Transverse colon (tissue), 4 donors: ENCODE data around the gene TAOK3. TPM values are rescaled to one million over a fixed set of nuclear protein-coding genes. Genes with fewer than 3 reads are reported as not detected.

Experiments
- DNase-seq: peaks from one replicate; pipeline ENCODE4 v3.0.0-alpha.2; 2019
- H3K27ac ChIP-seq, 4 donors: fragments of 200-600 bp; sonication (generic); 2 replicates each; pipeline ENCODE4 v1.5.1; 2016 to 2018; ENCODE audit warnings: inconsistent platforms in 4 of 4
- H3K27me3 ChIP-seq: fragments of 200-600 bp; sonication (generic); 2 replicates; pipeline ENCODE4 v1.5.1; 2017; ENCODE audit warnings: inconsistent platforms
- H3K36me3 ChIP-seq, 4 donors: fragments of 200-600 bp; sonication (generic); 2 replicates each; pipeline ENCODE4 v1.5.1; 2017 to 2019; ENCODE audit warnings: inconsistent platforms in 4 of 4
- H3K4me1 ChIP-seq, 4 donors: fragments of 200-600 bp; sonication (generic); 2 replicates each; pipeline ENCODE4 v1.5.1; 2017 to 2020; ENCODE audit warnings: inconsistent platforms in 4 of 4
- H3K4me3 ChIP-seq, 4 donors: fragments of 200-600 bp; sonication (generic); 1 replicate in 1 of 4; 2 replicates in 3 of 4; pipeline versions ENCODE4 v1.5.1 to v1.6.1; 2017 to 2019; ENCODE audit warnings: inconsistent platforms in 4 of 4
- H3K9me3 ChIP-seq, 2 donors: fragments of 200-600 bp; sonication (generic); 2 replicates each; pipeline ENCODE4 v1.5.1; 2017 to 2019; ENCODE audit warnings: inconsistent platforms in 2 of 2
- CTCF ChIP-seq, 5 experiments: fragments of 200-600 bp in 3 of 5; fragments of 450-650 bp in 2 of 5; sonication (generic) in 3 of 5; IDR thresholded peaks; 1 replicate in 2 of 5; 2 replicates in 3 of 5; pipeline ENCODE4 v1.5.1; 2016 to 2017; ENCODE audit warnings: antibody characterized with exemption in 5 of 5, inconsistent platforms in 3 of 5, mild to moderate bottlenecking in 2 of 5, moderate library complexity in 1 of 5
- EP300 ChIP-seq: sonication (generic); formaldehyde crosslinking; IDR thresholded peaks from one replicate; pipeline ENCODE4 v1.6.1; 2017; ENCODE audit warnings: antibody characterized with exemption, low read depth
- POLR2A ChIP-seq: fragments of 450-650 bp; IDR thresholded peaks from one replicate; pipeline ENCODE4 v1.6.1; 2016; ENCODE audit warnings: antibody characterized with exemption, mild to moderate bottlenecking, moderate library complexity
- POLR2AphosphoS5 ChIP-seq, 3 donors: sonication (generic); formaldehyde crosslinking; IDR thresholded peaks; one replicate each; pipeline ENCODE4 v1.6.1; 2016; ENCODE audit warnings: antibody characterized with exemption in 3 of 3
- WGBS, 2 donors: methylation state at CpG; one replicate each; pipeline ENCODE4 v1.1.5; 2018; ENCODE audit warnings: low coverage in 1 of 2; 5-methylcytosine and 5-hydroxymethylcytosine counted together
- in situ Hi-C, 4 donors: fragments of 200-750 bp; cut with MboI; loops; one replicate each; pipeline versions ENCODE4 v1.15.0 to v1.15.1; 2017; ENCODE audit warnings: low sequenced_read_pairs in 3 of 4, low pct_ligation_motif_present in 1 of 4, low pct_unique_long_range_greater_than_20kb in 1 of 4
- intact Hi-C: fragments of 100-400 bp; cut with DNase I; formaldehyde crosslinking; loops from one replicate; pipeline ENCODE4 v1.15.1; 2023; ENCODE audit warnings: low total_unique reads
- total RNA-seq, 4 donors: library from RNA; depleted of rRNA; stranded (reverse); fragments of >200 nt; gene quantifications; one replicate each; pipeline ENCODE4 v1.1.0, GENCODE V29; 2016

Gene TAOK3
- total RNA-seq, 4 donors from 2014 or later: 40.4 to 93.2 (median 79.2) TPM

GRCh38 chr12:118103201-118103600 is 269.5 kb downstream of the TAOK3 start:
- H3K36me3 ChIP-seq: no peaks in the 10 kb centered on the region
- H3K9me3 ChIP-seq: no peaks in the 10 kb centered on the region
- in situ Hi-C loops: no loop called here
- intact Hi-C loops: no loop called here
- H3K27ac ChIP-seq: peak overlapping the region; percentile 88 to 95 (median 92)
- peak overlapping the region; percentile 66 to 85 (median 74) for H3K4me3 ChIP-seq
- no peak for TF ChIP-seq EP300
- H3K4me1 ChIP-seq: peaks cover 5 to 44% (median 24%) of the 10 kb centered on the region in 4 donors
- DNase-seq: peak; percentile 31
- H3K27me3 ChIP-seq: no peaks in the 10 kb centered on the region
- WGBS, 2 donors: 0 to 2% methylated on average over 7 to 32 of the region's 32 CpGs

- H3K27me3 ChIP-seq: no peaks in the 10 kb centered on the region
- intact Hi-C loops: no loop called here
- TF ChIP-seq CTCF (IDR thresholded peaks at IDR 0.05) (no peak), POLR2AphosphoS5 (IDR thresholded peaks at IDR 0.05) (no peak), POLR2A (no peak), EP300 (no peak)
- peak overlapping the region in 3 of 4 donors; percentile 66 to 85 (median 77) for H3K4me3 ChIP-seq
- H3K4me1 ChIP-seq: peaks cover 5 to 47% (median 26%) of the 10 kb centered on the region in 4 donors
- no peak for DNase-seq
- in situ Hi-C loops: no loop called here
- H3K9me3 ChIP-seq: no peaks in the 10 kb centered on the region
- H3K27ac ChIP-seq: peak overlapping the region; percentile 88 to 95 (median 92)
- 31 to 46% methylated on average over 3 to 5 of the region's 5 CpGs for WGBS, 2 donors
- no peaks in the 10 kb centered on the region for H3K36me3 ChIP-seq
These were observed 270.1 kb downstream of the TAOK3 start for GRCh38 chr12:118102609-118103008.

- no peak for TF ChIP-seq POLR2A
- TF ChIP-seq POLR2AphosphoS5 (IDR thresholded peaks at IDR 0.05): peak in 1 of 3 donors; percentile 47
- Histone ChIP-seq H3K27ac (peak overlapping the region in 3 of 4 donors; percentile 23 to 93 (median 88)), H3K4me3 (peak overlapping the region in 1 of 4 donors; percentile 66), H3K36me3 (no peaks in the 10 kb centered on the region), H3K9me3 (no peaks in the 10 kb centered on the region), H3K4me1 (peaks cover 5 to 48% (median 26%) of the 10 kb centered on the region in 4 donors), H3K27me3 (no peaks in the 10 kb centered on the region)
- in situ Hi-C loops: no loop called here
- peak; percentile 35 for DNase-seq
- 57% methylated on average over 6 of the region's 6 CpGs; no CpG with 5 or more reads in 1 of the 2 donors for WGBS, 2 donors
- intact Hi-C loops: no loop called here
These were observed 270.6 kb downstream of the TAOK3 start for GRCh38 chr12:118102070-118102469.

- intact Hi-C loops: no loop called here
- WGBS, 2 donors: 91 to 96% methylated on average over 3 of the region's 3 CpGs
These were observed 271.7 kb downstream of the TAOK3 start for GRCh38 chr12:118101051-118101450.

More at GRCh38 chr12:118101051-118101450, 271.7 kb downstream of the TAOK3 start:
- in situ Hi-C loops: no loop called here
- no peaks in the 10 kb centered on the region for H3K36me3 ChIP-seq
- no peak overlapping the region for H3K4me3 ChIP-seq
- no peak for DNase-seq
- no peaks in the 10 kb centered on the region for H3K9me3 ChIP-seq
- no peak overlapping the region for H3K27ac ChIP-seq
- peaks cover 5 to 48% (median 26%) of the 10 kb centered on the region in 4 donors for H3K4me1 ChIP-seq
- H3K27me3 ChIP-seq: no peaks in the 10 kb centered on the region
- TF ChIP-seq CTCF (IDR thresholded peaks at IDR 0.05): no peak
- TF ChIP-seq POLR2AphosphoS5 (IDR thresholded peaks at IDR 0.05): no peak
- TF ChIP-seq POLR2A: no peak
- TF ChIP-seq EP300: no peak

Other genes starting within 250 kb of the TAOK3 start
- gene PEBP1, start 236.8 kb downstream of the TAOK3 start, total RNA-seq: 100 to 1,000 TPM; 124 to 438 (median 279) TPM
- gene SUDS3, start 3.6 kb upstream of the TAOK3 start, total RNA-seq: 10 to 100 TPM; 27.5 to 63.4 (median 45.7) TPM